ENCODE measurements around the gene SOX9.
A peak's percentile ranks its signal among the peaks of the same experiment; 100 is the strongest.

SOX9 gene

DNA sequence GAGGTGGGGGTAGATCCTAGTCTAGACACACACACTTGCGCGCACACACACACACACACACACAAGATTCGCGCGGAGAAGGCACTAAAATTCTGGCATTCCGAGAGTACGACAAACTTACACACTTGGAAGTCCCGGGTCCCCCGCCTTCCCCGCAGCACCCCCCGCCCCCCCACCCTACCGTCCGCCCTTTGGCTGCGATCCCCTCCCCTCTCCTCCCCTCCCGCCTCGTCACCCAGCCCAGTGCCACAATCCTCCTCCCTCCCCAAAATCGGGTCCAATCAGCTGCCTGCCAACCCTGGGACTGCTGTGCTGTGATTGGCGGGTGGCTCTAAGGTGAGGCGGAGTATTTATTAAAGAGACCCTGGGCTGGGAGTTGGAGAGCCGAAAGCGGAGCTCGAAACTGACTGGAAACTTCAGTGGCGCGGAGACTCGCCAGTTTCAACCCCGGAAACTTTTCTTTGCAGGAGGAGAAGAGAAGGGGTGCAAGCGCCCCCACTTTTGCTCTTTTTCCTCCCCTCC lies at the start of gene SOX9:
Gene SOX9, plus strand, starts transcription at position 379 of the 522 bp plus-strand sequence. CDS start 372 bp downstream, outside the sequence.
- TF ChIP-seq, protein P1, sequence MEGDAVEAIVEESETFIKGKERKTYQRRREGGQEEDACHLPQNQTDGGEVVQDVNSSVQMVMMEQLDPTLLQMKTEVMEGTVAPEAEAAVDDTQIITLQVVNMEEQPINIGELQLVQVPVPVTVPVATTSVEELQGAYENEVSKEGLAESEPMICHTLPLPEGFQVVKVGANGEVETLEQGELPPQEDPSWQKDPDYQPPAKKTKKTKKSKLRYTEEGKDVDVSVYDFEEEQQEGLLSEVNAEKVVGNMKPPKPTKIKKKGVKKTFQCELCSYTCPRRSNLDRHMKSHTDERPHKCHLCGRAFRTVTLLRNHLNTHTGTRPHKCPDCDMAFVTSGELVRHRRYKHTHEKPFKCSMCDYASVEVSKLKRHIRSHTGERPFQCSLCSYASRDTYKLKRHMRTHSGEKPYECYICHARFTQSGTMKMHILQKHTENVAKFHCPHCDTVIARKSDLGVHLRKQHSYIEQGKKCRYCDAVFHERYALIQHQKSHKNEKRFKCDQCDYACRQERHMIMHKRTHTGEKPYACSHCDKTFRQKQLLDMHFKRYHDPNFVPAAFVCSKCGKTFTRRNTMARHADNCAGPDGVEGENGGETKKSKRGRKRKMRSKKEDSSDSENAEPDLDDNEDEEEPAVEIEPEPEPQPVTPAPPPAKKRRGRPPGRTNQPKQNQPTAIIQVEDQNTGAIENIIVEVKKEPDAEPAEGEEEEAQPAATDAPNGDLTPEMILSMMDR (IDR thresholded peaks at IDR 0.05; ENCODE audit: low read depth, low read length): no peak
- H3K4me3 ChIP-seq (ENCODE audit: low read depth, low read length): peak within 1 kb of the TSS; percentile 92

DNA sequence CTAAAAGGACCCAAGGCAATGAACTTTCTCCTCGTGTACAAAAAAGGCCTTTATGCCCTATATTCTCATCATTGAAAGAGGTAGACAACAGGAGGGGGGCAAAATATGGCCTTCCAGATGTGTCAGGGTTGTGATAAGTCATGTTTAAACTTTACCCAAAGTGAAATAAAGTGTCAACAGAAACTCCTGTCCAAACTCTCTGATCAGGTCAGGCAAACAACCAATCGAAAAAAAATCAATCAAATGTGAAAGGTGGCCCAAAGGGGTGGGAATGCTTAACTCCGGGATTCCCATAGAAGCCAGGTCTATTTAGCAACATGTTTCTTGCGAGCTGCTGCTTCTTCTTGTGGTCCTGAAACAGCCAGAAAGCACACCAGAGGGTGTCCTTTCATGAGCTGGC lies 49.5 kb upstream of the SOX9 start:
- H3K4me3 ChIP-seq (ENCODE audit: low read depth, low read length): no peak overlapping the region
- TF ChIP-seq, protein P1 (IDR thresholded peaks at IDR 0.05; ENCODE audit: low read depth, low read length): no peak

DNA sequence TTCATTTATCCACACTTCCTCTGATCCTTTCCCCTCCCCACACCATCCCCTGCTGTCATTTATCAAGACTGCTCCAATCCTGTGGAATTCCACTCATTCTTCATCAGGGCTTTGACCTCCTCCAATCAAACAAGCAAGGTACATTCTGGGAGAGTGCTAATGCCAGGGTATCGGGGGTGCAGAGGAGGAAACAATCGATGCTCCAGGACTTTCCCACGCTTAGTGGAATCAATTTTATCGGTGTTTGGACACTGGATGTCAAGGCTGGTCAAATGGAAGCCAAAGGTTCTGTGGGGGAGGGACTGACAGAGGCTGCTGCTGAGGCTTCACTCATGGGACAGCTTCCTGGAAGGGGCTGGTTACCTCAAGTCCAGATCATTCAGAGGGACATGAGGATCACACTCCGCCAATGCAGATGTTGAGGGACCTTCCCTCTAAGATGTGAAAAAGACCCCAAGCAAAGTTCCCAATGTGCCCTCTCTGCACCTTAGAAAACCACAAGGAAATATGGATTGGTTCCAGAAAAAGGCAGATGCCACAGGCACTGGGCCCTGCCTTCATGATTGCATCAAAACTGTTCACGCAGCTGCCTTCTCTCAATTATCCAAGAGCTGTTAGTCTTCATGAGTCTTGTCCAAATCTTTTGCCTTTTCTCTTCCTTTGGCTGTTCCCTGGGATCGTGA lies 44.7 kb upstream of the SOX9 start:
- TF ChIP-seq, protein P1 (IDR thresholded peaks at IDR 0.05; ENCODE audit: low read depth, low read length): no peak
- no peak overlapping the region for H3K4me3 ChIP-seq (ENCODE audit: low read depth, low read length)

DNA sequence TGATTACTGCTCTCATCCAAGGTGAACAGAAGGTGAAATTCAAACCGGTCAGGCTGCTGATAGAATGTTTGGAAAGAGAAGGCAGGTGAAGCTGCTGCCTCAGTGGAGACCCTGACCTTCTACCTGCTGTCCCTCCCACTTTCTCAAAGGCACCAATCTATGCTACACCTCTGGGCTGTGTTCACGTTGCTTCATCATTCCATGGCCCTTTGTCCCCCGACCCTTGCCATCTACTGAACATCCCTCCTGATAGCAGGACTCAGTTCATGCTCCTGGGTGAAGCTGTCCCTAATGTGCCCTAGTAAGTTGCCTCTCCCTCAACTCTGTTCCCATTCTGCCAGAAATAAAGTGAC lies 44.2 kb upstream of the SOX9 start:
- TF ChIP-seq, protein P1 (IDR thresholded peaks at IDR 0.05; ENCODE audit: low read depth, low read length): no peak

DNA sequence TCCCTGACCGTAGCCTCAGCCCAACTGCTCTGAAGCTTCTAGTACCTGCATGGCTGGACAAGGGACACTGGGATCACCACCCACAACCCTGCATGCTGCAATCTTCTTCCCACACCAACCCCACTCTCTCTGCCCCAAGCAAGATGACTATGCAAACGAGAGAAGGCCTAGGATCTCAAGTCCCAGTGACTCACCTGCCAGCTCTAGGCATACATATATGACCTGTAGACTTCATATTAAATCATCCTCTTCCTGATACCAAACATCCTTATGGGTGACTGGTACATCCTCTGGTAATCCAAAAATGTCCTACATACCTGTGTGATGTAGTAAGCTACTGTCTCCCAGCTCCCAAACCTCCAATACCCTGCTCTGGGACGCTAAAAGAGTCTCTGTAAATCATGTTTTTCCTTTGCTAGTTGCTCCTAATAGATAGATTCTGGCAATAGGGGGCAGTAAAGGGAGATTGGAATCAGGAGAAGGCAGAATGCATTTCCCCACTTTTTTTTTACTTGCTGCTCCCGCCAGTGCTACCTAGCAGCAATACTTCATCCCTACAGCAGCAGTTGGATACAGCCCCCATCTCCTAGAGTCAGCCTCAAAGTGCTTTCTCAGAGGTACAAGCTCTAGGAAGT lies 43.4 kb upstream of the SOX9 start:
- H3K4me3 ChIP-seq (ENCODE audit: low read depth, low read length): no peak overlapping the region
- TF ChIP-seq, protein P1 (IDR thresholded peaks at IDR 0.05; ENCODE audit: low read depth, low read length): no peak

More for the DNA sequence above, 44.2 kb upstream of the SOX9 start:
- no peak overlapping the region for H3K4me3 ChIP-seq (ENCODE audit: low read depth, low read length)

DNA sequence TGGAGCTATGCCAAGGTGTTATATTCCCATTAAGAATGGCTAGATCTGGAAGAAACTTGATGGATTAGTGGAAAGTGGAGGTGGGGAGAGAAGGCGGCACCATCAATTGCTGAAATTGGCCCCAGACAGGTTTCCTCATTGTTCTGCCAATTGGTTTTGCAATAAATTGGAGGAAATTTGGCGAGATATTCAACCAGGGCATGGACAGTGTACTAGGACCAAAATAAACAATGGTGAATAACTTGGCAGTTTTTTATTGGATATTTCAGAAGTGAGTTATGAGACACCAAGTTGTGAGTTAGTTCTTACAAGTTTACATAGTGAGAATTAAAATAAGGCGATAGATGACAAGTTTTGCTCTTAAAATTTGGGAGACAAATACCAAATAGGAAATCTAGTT lies 41.1 kb upstream of the SOX9 start:
- H3K4me3 ChIP-seq (ENCODE audit: low read depth, low read length): no peak overlapping the region
- TF ChIP-seq, protein P1 (IDR thresholded peaks at IDR 0.05; ENCODE audit: low read depth, low read length): no peak

DNA sequence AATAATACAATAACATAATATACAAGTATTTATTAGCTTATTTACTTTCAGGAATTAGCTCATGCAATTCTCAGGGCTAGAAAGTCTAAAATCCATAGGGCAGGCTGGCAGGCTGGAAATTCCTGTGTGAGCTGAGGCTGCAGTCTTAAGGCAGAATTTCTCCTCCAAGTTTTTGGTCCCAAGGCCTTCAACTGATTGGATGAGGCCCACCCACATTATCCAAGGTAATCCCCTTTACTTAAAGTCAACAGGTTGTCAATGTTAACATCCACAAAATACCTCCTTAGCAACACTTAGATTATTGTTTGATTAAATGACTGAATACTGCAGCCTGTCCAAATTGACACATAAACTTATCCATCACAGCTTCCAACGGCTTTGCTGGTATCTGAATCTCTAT lies 32.9 kb upstream of the SOX9 start:
- TF ChIP-seq, protein P1 (IDR thresholded peaks at IDR 0.05; ENCODE audit: low read depth, low read length): no peak
- no peak overlapping the region for H3K4me3 ChIP-seq (ENCODE audit: low read depth, low read length)
